Parathyroid adenoma (tissue), 2 donors: ENCODE measurements around the gene SFMBT2.

ENCODE experiments used
- H2AFZ ChIP-seq: fragments of 300-600 bp; sonication (generic); one replicate; pipeline ENCODE4 v1.7.0; 2017; ENCODE audit warnings: antibody characterized with exemption, mild to moderate bottlenecking
- H3K27ac ChIP-seq: fragments of 300-600 bp; sonication (generic); one replicate; pipeline ENCODE4 v1.7.0; 2017
- H3K27me3 ChIP-seq: fragments of 300-600 bp; sonication (generic); one replicate; pipeline ENCODE4 v1.7.0; 2017; ENCODE audit warnings: low read length; ENCODE audit not compliant: control insufficient read depth, insufficient read depth
- H3K36me3 ChIP-seq: fragments of 300-600 bp; sonication (generic); one replicate; pipeline ENCODE4 v1.7.0; 2017; ENCODE audit warnings: low read length; ENCODE audit not compliant: control insufficient read depth, insufficient read depth
- H3K4me1 ChIP-seq: fragments of 300-600 bp; sonication (generic); one replicate; pipeline ENCODE4 v1.7.0; 2017; ENCODE audit warnings: control low read depth
- H3K4me2 ChIP-seq: fragments of 300-600 bp; sonication (generic); one replicate; pipeline ENCODE4 v1.7.0; 2017; ENCODE audit warnings: low read length
- H3K4me3 ChIP-seq: fragments of 300-600 bp; sonication (generic); one replicate; pipeline ENCODE4 v1.7.0; 2017; ENCODE audit warnings: low read depth, low read length
- H3K79me2 ChIP-seq: fragments of 300-600 bp; sonication (generic); one replicate; pipeline ENCODE4 v1.7.0; 2017; ENCODE audit warnings: control low read depth
- H3K9ac ChIP-seq: fragments of 300-600 bp; sonication (generic); one replicate; pipeline ENCODE4 v1.7.0; 2017; ENCODE audit warnings: mild to moderate bottlenecking
- H3K9me3 ChIP-seq: fragments of 300-600 bp; sonication (generic); one replicate; pipeline ENCODE4 v1.7.0; 2017; ENCODE audit warnings: low read length; ENCODE audit not compliant: control insufficient read depth
- TF ChIP-seq, protein P1 (sequence below): fragments of 300-600 bp; sonication (generic); IDR thresholded peaks from one replicate; pipeline ENCODE4 v1.7.0; 2017; ENCODE audit warnings: antibody characterized with exemption, mild to moderate bottlenecking
- donor health status: primary hyperparathyroidism.

Gene SFMBT2

DNA sequence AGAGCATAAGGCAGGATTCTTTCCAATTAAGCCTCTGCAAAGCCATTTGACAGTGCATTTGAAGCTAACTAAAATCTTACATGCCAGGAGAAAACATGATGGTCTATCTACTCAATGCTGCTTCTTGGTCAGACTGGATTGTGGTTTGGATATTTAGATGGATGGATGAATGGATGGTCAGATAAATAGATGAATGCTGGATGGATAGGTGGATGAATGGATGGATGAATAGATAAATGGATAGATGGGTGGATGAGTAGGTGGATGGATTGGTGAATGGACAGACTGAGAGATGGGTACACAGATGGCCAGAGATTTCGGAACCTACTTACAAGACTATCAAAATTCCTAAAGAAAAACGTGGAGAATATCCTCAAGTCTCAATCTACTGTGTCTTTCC lies 127.6 kb downstream of the SFMBT2 start:
- no peak overlapping the region for H3K4me2 ChIP-seq
- no peaks in the 10 kb centered on the region for H3K79me2 ChIP-seq
- H3K9ac ChIP-seq: no peak overlapping the region
- H3K4me1 ChIP-seq: no peaks in the 10 kb centered on the region
- no peak overlapping the region for H3K4me3 ChIP-seq
- no peaks in the 10 kb centered on the region for H3K36me3 ChIP-seq
- no peaks in the 10 kb centered on the region for H3K27me3 ChIP-seq
- no peak overlapping the region for H2AFZ ChIP-seq
- no peak overlapping the region for H3K27ac ChIP-seq
- H3K9me3 ChIP-seq: no peaks in the 10 kb centered on the region
- TF ChIP-seq, protein P1, sequence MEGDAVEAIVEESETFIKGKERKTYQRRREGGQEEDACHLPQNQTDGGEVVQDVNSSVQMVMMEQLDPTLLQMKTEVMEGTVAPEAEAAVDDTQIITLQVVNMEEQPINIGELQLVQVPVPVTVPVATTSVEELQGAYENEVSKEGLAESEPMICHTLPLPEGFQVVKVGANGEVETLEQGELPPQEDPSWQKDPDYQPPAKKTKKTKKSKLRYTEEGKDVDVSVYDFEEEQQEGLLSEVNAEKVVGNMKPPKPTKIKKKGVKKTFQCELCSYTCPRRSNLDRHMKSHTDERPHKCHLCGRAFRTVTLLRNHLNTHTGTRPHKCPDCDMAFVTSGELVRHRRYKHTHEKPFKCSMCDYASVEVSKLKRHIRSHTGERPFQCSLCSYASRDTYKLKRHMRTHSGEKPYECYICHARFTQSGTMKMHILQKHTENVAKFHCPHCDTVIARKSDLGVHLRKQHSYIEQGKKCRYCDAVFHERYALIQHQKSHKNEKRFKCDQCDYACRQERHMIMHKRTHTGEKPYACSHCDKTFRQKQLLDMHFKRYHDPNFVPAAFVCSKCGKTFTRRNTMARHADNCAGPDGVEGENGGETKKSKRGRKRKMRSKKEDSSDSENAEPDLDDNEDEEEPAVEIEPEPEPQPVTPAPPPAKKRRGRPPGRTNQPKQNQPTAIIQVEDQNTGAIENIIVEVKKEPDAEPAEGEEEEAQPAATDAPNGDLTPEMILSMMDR: no peak

DNA sequence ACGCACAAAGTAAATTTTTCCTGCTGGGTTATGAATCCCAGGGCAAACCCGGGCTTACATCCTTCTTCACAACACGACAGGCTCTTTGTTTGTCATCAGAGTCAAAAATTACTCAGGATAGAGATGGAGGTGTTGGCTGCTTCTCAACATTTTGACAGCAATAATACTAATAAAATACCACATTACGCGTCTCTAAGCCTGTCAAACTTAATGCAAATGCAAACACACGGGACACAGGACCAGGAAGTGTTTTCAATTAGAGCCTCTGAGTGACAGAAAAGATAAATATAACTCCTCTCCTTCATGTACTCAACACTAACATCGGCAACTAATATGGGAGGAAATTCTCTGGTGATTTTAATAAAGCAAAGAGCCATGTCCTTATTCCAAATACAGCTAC lies 128.4 kb downstream of the SFMBT2 start:
- Histone ChIP-seq H3K27ac (no peak overlapping the region), H3K9me3 (no peaks in the 10 kb centered on the region), H3K27me3 (no peaks in the 10 kb centered on the region), H3K79me2 (no peaks in the 10 kb centered on the region), H3K9ac (no peak overlapping the region), H3K4me2 (no peak overlapping the region), H3K4me1 (no peaks in the 10 kb centered on the region), H2AFZ (no peak overlapping the region), H3K36me3 (no peaks in the 10 kb centered on the region), H3K4me3 (no peak overlapping the region)
- TF ChIP-seq, protein P1: no peak

DNA sequence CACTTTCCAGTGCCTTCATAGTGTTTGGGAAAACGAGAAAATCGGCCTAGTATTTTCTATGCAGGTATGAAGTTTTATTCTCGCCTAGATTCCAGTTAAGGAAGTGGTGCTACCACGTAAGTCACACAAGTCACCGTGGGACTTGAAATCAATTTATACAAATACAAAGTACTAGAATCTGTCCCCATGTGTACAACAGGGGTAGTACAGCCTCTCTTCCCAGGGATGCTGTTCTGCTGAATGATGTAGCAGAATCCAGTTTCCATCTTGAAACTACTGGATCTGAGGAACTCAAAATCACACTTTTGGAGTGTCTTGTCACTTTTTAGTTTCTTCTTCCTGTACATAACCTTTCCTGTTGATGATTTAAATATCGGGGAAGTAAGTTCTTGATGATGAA lies 129.4 kb downstream of the SFMBT2 start:
- H3K36me3 ChIP-seq: no peaks in the 10 kb centered on the region
- TF ChIP-seq, protein P1: no peak
- H3K79me2 ChIP-seq: no peaks in the 10 kb centered on the region
- H3K9me3 ChIP-seq: no peaks in the 10 kb centered on the region
- no peak overlapping the region for H3K4me2 ChIP-seq
- no peak overlapping the region for H2AFZ ChIP-seq
- no peak overlapping the region for H3K27ac ChIP-seq
- H3K27me3 ChIP-seq: no peaks in the 10 kb centered on the region
- no peak overlapping the region for H3K4me3 ChIP-seq
- H3K9ac ChIP-seq: no peak overlapping the region
- H3K4me1 ChIP-seq: no peaks in the 10 kb centered on the region

DNA sequence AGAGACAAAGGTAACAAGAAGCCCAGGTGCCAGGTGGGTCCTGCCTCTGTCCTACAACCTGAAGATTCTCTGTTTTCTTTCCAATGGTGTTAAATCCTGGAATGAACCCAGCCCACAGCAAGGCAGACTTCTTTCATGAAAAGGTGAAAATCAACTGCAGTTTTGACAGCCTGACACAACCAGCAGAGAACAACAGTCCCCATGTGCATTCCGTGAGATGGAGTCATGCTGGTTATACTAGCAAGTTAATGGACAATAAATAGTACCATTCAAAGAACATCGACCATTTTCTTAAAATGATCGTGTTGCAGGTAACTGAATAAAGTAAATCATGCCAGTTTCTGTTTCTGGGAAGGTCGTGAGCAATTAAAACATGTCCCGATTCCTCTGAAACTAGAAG lies 131.5 kb downstream of the SFMBT2 start:
- Histone ChIP-seq H2AFZ (no peak overlapping the region), H3K27me3 (no peaks in the 10 kb centered on the region), H3K4me3 (no peak overlapping the region), H3K27ac (no peak overlapping the region), H3K9ac (no peak overlapping the region), H3K79me2 (no peaks in the 10 kb centered on the region), H3K36me3 (no peaks in the 10 kb centered on the region), H3K4me1 (no peaks in the 10 kb centered on the region), H3K4me2 (no peak overlapping the region), H3K9me3 (no peaks in the 10 kb centered on the region)
- TF ChIP-seq, protein P1: no peak

DNA sequence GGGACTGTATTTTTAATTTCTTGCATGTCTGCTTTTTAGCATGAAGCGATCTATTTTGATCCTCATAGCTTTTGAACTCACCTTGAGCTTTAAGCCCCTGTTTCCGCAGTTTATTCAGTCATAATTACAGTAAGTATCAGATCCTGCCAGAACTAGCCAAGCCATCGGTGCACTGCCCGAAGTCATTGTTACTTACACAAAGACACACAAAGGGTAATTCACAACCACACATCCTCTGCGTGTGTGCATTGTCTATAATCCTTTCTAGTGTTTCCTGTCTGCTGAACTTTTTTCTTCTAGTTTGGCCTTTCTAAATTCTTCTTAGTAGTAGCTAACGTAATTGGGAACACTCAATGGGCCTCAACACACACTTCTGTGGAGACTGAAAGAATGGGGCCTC lies 133.0 kb downstream of the SFMBT2 start:
- peaks cover 2% of the 10 kb centered on the region for H3K79me2 ChIP-seq
- H3K4me2 ChIP-seq: no peak overlapping the region
- no peaks in the 10 kb centered on the region for H3K9me3 ChIP-seq
- no peaks in the 10 kb centered on the region for H3K27me3 ChIP-seq
- TF ChIP-seq, protein P1: no peak
- H3K36me3 ChIP-seq: no peaks in the 10 kb centered on the region
- no peak overlapping the region for H3K9ac ChIP-seq
- H3K4me1 ChIP-seq: no peaks in the 10 kb centered on the region
- H2AFZ ChIP-seq: no peak overlapping the region
- H3K27ac ChIP-seq: no peak overlapping the region
- H3K4me3 ChIP-seq: no peak overlapping the region
